Measurements from ENCODE around the gene MGLL.

MGLL gene

GRCh38 chr3:127819086-127819485 lies 3.2 kb downstream of the MGLL start:
- Histone ChIP-seq H2AFZ (ENCODE audit: low read depth, low read length) (no peak overlapping the region), H4K20me1 (ENCODE audit: insufficient read depth, low read length) (no peaks in the 10 kb centered on the region), H3K4me3 (ENCODE audit: low read depth in 1 of 2, low read length in 2 of 2) (no peak overlapping the region), H3K27ac (ENCODE audit: low read length) (no peak overlapping the region), H3K27me3 (ENCODE audit: insufficient read depth, low read length, poor library complexity) (peaks cover 36% of the 10 kb centered on the region), H3K9me3 (ENCODE audit: insufficient read depth, low read length, severe bottlenecking) (no peaks in the 10 kb centered on the region), H3K9ac (ENCODE audit: low read depth, low read length) (no peak overlapping the region), H3K4me2 (ENCODE audit: insufficient read depth, low read length) (no peak overlapping the region), H3K36me3 (ENCODE audit: insufficient read depth, low read length) (no peaks in the 10 kb centered on the region), H3K79me2 (ENCODE audit: insufficient read depth, low read length) (no peaks in the 10 kb centered on the region), H3K4me1 (ENCODE audit: insufficient read depth, low read length) (no peaks in the 10 kb centered on the region)
- TF ChIP-seq EZH2 (IDR thresholded peaks at IDR 0.05; ENCODE audit: borderline replicate concordance, low read depth, low read length, severe bottlenecking) (no peak), CTCF (IDR thresholded peaks at IDR 0.05; ENCODE audit: borderline replicate concordance, extremely low read depth, low read length, poor library complexity, severe bottlenecking) (no peak)
- no peak for DNase-seq
- ATAC-seq (ENCODE audit: insufficient read depth, low read depth) = no peak

- Histone ChIP-seq H2AFZ (ENCODE audit: low read depth, low read length) (no peak overlapping the region), H3K4me1 (ENCODE audit: insufficient read depth, low read length) (no peaks in the 10 kb centered on the region), H3K4me3 (ENCODE audit: low read depth in 1 of 2, low read length in 2 of 2) (no peak overlapping the region), H3K36me3 (ENCODE audit: insufficient read depth, low read length) (no peaks in the 10 kb centered on the region), H3K27ac (ENCODE audit: low read length) (no peak overlapping the region), H3K27me3 (ENCODE audit: insufficient read depth, low read length, poor library complexity) (peaks cover 28% of the 10 kb centered on the region), H3K79me2 (ENCODE audit: insufficient read depth, low read length) (no peaks in the 10 kb centered on the region), H3K9ac (ENCODE audit: low read depth, low read length) (no peak overlapping the region), H3K9me3 (ENCODE audit: insufficient read depth, low read length, severe bottlenecking) (no peaks in the 10 kb centered on the region), H3K4me2 (ENCODE audit: insufficient read depth, low read length) (no peak overlapping the region), H4K20me1 (ENCODE audit: insufficient read depth, low read length) (no peaks in the 10 kb centered on the region)
- no peak for TF ChIP-seq CTCF (IDR thresholded peaks at IDR 0.05; ENCODE audit: borderline replicate concordance, extremely low read depth, low read length, poor library complexity, severe bottlenecking)
- no peak for TF ChIP-seq EZH2 (IDR thresholded peaks at IDR 0.05; ENCODE audit: borderline replicate concordance, low read depth, low read length, severe bottlenecking)
- no peak for DNase-seq
- no peak for ATAC-seq (ENCODE audit: insufficient read depth, low read depth)
These were observed 4.9 kb downstream of the MGLL start for GRCh38 chr3:127817406-127817841.

- Histone ChIP-seq H3K4me1 (ENCODE audit: insufficient read depth, low read length) (no peaks in the 10 kb centered on the region), H3K27me3 (ENCODE audit: insufficient read depth, low read length, poor library complexity) (peaks cover 22% of the 10 kb centered on the region), H3K36me3 (ENCODE audit: insufficient read depth, low read length) (no peaks in the 10 kb centered on the region), H4K20me1 (ENCODE audit: insufficient read depth, low read length) (no peaks in the 10 kb centered on the region), H3K9me3 (ENCODE audit: insufficient read depth, low read length, severe bottlenecking) (no peaks in the 10 kb centered on the region), H2AFZ (ENCODE audit: low read depth, low read length) (no peak overlapping the region), H3K9ac (ENCODE audit: low read depth, low read length) (no peak overlapping the region), H3K4me2 (ENCODE audit: insufficient read depth, low read length) (no peak overlapping the region), H3K4me3 (ENCODE audit: low read depth in 1 of 2, low read length in 2 of 2) (no peak overlapping the region), H3K79me2 (ENCODE audit: insufficient read depth, low read length) (no peaks in the 10 kb centered on the region), H3K27ac (ENCODE audit: low read length) (no peak overlapping the region)
- TF ChIP-seq EZH2 (IDR thresholded peaks at IDR 0.05; ENCODE audit: borderline replicate concordance, low read depth, low read length, severe bottlenecking) (no peak), CTCF (IDR thresholded peaks at IDR 0.05; ENCODE audit: borderline replicate concordance, extremely low read depth, low read length, poor library complexity, severe bottlenecking) (no peak)
- ATAC-seq (ENCODE audit: insufficient read depth, low read depth) = no peak
- DNase-seq = no peak
These were observed 5.4 kb downstream of the MGLL start for GRCh38 chr3:127816783-127817405.
